GM13977 (cell line): Measurements from ENCODE around the gene KIAA1217.
A peak's percentile ranks its signal among the peaks of the same experiment; 100 is the strongest.

Source experiments
- DNase-seq: peaks from one replicate; pipeline ENCODE4 v3.0.0; 2012; ENCODE audit warnings: low spot score
- in situ Hi-C: fragments of 300-500 bp; cut with MboI; formaldehyde crosslinking; loops from one replicate; pipeline ENCODE4 v1.12.0; 2022; ENCODE audit warnings: low sequenced_read_pairs, low pct_unique_long_range_greater_than_20kb, mixed read lengths, inconsistent platforms; ENCODE audit not compliant: unreplicated experiment
- TF ChIP-seq, protein P1 (sequence below): IDR thresholded peaks from 2 replicates; pipeline ENCODE4 v1.5.1; 2012; ENCODE audit warnings: mild to moderate bottlenecking, control low read depth; ENCODE audit not compliant: insufficient read depth; ENCODE audit errors: extremely low read depth, missing control alignments

Gene KIAA1217

GRCh38 chr10:24376731-24377130, 167.8 kb downstream of the KIAA1217 start:
- TF ChIP-seq, protein P1, sequence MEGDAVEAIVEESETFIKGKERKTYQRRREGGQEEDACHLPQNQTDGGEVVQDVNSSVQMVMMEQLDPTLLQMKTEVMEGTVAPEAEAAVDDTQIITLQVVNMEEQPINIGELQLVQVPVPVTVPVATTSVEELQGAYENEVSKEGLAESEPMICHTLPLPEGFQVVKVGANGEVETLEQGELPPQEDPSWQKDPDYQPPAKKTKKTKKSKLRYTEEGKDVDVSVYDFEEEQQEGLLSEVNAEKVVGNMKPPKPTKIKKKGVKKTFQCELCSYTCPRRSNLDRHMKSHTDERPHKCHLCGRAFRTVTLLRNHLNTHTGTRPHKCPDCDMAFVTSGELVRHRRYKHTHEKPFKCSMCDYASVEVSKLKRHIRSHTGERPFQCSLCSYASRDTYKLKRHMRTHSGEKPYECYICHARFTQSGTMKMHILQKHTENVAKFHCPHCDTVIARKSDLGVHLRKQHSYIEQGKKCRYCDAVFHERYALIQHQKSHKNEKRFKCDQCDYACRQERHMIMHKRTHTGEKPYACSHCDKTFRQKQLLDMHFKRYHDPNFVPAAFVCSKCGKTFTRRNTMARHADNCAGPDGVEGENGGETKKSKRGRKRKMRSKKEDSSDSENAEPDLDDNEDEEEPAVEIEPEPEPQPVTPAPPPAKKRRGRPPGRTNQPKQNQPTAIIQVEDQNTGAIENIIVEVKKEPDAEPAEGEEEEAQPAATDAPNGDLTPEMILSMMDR = no peak
- in situ Hi-C loops = no loop called here
- DNase-seq = no peak

- DNase-seq = no peak
- TF ChIP-seq, protein P1 = no peak
- in situ Hi-C loops = no loop called here
Observed at GRCh38 chr10:24378126-24378920, 169.4 kb downstream of the KIAA1217 start.

DNA sequence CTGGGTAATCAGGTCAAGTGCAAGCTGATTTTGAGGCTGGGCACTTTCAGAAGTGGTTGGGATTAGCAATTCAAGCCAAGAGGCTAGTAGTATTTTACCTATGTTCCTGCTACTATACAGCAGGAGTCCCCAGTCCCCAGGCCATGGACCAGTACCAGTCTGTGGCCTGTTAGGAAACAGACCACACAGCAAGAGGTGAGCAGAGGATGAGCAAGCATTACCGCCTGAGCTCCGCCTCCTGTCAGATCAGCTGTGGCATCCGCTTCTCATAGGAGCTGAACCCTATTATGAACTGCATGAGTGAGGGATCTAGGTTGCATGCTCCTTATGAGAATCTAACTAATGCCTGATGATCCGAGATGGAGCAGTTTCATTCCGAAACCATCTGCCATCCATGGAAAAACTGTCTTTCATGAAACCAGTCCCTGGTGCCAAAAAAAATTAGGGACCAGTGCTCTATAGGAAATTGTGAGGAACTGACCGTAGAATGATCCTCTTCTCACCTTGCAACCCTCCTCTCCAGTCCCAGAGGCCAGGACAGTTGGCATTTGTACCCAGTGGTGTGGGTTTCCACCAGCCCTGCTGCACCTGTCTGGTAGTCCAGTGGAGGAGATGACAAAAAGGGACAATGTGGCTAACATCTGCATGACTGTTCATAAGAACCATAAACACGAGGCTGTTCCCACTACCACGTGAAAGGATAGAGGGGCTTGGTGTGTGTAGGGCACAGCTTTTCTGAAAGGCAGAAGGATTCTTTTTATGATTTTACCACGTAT, 172.5 kb downstream of the KIAA1217 start:
- in situ Hi-C loops = no loop called here
- DNase-seq = no peak
- TF ChIP-seq, protein P1 = no peak

DNA sequence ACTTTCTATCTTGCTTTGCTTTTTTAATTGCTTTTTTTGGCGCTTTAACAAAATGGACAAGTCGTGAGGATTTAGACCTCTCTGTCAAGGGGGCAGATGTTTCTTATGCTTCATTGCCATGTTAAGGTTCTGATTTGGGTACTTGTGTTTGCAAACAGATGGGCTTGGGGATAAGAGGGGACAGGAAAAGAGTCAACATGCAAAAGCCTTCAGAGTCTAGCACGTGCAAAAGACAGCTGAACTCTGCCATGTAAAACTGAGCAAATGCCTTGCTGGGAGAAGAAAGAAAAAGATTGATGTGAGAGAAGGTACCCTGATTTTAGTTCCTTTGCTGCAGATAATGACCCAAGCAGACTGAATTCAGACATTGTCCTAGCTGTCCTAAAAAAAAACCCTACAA, 173.1 kb downstream of the KIAA1217 start:
- in situ Hi-C loops = no loop called here
- DNase-seq = no peak
- TF ChIP-seq, protein P1 = no peak

- TF ChIP-seq, protein P1 = no peak
Observed at GRCh38 chr10:24382596-24382978, 173.6 kb downstream of the KIAA1217 start.

GRCh38 chr10:24382979-24383663, 174.2 kb downstream of the KIAA1217 start:
- TF ChIP-seq, protein P1 = no peak
- in situ Hi-C loops = no loop called here
- DNase-seq = peak; percentile 57

More at GRCh38 chr10:24382596-24382978, 173.6 kb downstream of the KIAA1217 start:
- DNase-seq = no peak
- in situ Hi-C loops = no loop called here
